ENCODE data around the gene ZNF263.
"Not testable (repeated sequence)": the region's sequence is repeated elsewhere in the genome, so short reads cannot be mapped to it uniquely, and the experiment has no call there.

The ZNF263 gene

DNA sequence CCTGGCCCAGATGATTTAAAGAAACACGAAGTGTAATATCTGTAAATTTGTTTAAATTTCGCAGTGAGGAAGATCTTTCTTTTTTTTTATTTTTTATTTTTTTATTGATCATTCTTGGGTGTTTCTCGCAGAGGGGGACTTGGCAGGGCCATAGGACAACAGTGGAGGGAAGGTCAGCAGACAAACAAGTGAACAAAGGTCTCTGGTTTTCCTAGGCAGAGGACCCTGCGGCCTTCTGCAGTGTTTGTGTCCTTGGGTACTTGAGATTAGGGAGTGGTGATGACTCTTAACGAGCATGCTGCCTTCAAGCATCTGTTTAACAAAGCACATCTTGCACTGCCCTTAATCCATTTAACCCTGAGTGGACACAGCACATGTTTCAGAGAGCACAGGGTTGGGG is 12.6 kb upstream of the ZNF263 start:
- not testable (repeated sequence) for DNase-seq

DNA sequence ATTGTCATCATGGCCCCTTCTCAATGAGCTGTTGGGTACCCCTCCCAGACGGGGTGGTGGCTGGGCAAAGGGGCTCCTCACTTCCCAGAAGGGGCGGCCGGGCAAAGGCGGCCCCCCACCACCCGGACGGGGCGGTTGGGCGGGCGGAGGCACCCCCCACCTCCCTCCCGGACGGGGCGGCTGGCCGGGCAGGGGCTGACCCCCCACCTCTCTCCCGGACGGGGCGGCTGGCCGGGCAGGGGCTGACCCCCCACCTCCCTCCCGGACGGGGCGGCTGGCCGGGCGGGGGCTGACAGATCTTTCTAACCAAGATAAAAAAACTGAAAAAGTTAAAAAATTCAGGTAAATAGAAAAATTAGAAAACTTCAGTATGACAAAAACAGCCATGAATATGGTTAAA is 12.0 kb upstream of the ZNF263 start:
- not testable (repeated sequence) for DNase-seq

DNA sequence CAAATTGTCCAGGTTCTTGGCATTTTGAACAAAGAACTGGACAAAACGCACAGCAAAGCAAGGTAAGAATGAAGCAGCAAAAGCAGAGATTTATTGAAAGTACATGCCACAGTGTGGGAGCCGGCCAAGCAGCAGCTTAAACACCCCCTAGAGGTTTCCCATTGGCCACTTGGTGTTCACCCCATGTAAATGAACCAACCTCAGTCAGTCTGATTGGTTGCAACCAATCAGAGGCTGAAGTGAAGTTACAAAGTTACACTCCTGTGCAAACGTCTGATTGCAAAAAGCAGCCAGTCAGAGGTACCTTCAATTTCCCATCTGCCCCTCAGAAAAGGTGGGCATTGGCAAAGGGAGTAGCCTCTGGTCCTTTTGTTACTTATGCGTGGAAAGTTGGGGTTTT is 8.8 kb upstream of the ZNF263 start:
- DNase-seq: no peak

GRCh38 chr16:3274947-3275346 is 8.3 kb upstream of the ZNF263 start:
- DNase-seq: no peak

- DNase-seq: no peak
These were observed 6.6 kb upstream of the ZNF263 start for GRCh38 chr16:3276679-3277078.

- DNase-seq: no peak
These were observed 2.0 kb upstream of the ZNF263 start for GRCh38 chr16:3281222-3281820.

DNA sequence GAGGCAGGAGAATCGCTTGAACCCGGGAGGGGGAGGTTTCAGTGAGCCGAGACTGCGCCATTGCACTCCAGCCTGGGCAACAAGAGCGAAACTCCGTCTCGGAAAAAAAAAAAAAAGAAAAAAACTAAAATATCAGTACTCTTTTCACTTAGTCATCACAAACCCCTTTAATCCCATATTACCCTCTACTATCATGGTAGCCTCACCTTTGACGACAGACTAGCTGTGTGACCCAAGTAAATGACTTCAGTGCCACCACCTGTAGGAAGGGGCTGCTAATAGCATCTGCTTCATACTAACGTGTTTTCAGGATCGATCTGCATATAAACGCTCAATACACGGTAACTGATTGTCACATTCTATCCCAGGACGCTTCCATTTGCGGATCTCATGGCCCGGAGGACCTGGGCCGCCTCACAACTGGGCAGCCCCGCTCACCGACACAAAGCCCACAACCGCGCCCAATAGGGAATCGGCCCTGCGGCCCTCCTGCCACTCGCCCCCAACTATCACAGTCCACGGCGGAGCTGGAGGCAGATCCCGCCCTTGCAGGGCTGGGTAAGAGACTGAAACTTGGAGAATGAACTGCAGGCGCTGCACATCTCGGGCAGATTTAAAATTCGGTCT is 1.1 kb upstream of the ZNF263 start:
- peak; percentile 90 for DNase-seq

DNA sequence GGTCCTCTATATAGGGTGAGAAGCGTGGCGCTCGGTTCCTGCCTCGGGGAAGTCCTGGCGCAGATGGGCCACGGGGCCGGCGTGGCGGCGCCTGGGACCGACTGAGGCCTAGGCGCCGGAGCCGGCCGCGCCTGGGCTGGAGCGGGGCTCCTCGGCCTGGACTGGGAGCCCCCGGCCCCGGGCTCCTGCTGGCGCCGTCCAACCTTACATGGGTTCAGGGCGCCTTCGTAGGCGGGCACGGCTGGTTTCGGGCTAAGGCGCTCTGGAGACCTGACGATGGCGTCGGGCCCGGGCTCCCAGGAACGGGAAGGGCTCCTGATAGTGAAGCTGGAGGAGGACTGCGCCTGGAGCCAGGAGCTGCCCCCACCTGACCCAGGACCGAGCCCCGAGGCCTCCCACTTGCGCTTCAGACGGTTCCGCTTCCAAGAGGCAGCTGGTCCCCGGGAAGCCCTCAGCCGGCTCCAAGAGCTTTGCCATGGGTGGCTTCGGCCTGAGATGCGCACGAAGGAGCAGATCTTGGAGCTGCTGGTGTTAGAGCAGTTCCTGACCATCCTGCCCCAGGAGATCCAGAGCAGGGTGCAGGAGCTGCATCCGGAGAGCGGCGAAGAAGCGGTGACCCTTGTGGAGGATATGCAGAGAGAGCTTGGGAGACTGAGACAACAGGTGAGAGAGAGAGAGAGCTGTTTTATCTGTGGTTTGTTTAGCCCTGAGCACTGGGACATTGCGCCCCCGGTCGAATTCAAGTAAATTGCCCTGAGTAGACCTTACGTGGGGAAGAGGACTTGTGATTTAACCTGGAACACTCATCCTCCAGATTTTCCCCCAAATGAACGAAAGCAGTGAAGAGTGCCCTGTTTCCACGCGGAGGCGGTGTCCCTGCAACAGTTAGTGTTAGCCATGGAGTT is 504 bp downstream of the ZNF263 start:
- no peak for DNase-seq

DNA sequence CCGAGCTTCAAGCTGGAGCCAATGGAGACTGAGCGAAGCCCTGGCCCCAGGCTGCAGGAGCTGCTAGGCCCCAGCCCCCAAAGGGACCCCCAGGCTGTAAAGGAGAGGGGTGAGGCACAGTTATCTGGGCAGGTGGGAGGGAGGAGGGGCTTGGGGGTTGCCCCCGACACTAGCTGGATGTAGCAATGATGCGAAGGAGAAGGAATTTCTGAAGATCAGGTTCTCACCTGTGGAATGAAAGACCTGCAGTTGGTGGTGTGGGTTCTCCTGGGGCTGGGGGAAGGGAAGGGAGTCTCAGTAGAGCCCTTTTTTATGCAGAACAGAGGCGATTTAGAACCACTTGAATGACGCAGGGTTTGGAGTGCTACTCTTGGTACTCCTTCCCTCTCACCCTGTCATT is 1.8 kb downstream of the ZNF263 start:
- no peak for DNase-seq

DNA sequence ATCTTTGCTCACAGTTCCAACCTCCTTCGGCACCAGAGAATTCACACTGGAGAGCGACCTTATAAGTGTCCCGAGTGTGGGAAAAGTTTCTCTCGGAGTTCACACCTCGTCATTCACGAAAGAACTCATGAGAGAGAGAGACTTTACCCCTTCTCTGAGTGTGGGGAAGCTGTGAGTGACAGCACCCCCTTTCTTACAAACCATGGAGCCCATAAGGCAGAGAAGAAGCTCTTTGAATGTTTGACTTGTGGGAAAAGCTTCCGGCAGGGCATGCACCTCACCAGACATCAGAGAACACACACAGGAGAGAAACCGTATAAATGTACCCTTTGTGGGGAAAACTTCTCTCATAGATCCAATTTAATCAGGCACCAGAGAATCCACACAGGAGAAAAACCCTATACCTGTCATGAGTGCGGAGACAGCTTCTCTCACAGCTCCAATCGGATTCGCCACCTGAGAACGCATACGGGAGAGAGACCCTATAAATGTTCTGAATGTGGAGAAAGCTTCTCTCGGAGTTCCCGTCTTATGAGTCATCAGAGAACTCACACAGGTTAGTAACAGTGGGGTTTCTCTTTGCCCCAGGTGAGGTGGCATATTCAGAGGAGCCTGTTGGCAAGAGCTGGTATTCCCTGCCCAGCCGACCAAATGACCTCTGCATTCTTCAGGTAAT is 6.8 kb downstream of the ZNF263 start:
- DNase-seq: no peak

DNA sequence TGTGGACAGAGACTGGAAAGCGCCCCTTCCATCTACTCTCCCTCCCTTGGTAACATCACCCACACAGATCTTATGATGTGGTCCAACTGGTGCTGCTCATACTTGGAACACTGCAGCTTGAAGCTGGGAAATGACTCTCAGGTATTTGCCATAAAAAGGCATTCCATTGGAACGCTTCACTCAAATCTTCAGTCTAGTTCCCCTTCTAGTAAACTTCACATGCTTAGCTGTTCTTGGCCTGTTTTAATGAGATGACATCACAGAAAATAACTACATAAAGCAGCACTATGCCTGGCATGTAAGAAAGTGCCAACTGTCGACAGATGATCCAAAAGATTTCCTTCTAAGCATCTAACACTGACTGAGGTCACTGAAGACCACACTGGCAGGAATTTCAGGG is 9.3 kb downstream of the ZNF263 start:
- DNase-seq: no peak

GRCh38 chr16:3295209-3295608 is 11.9 kb downstream of the ZNF263 start:
- no peak for DNase-seq

DNA sequence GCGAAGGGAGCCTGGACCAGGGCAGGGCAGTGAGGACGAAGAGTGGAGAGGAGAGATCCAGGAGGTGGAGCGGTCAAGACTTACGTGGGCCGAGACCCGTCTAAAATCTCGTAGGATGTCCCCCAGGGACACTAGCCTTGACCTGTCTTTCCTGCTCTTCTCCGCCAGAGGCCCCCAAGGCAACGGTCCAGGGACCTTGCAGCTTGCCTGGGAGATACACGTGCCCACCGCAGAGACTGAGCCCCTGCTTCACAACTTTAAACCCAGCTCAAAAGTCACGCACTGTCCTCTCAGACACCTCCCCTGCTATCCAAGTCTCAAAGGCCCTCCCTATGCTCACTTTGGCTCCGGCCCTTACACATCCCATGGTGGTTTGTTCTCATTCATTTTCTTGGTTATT is 12.5 kb downstream of the ZNF263 start:
- no peak for DNase-seq

DNA sequence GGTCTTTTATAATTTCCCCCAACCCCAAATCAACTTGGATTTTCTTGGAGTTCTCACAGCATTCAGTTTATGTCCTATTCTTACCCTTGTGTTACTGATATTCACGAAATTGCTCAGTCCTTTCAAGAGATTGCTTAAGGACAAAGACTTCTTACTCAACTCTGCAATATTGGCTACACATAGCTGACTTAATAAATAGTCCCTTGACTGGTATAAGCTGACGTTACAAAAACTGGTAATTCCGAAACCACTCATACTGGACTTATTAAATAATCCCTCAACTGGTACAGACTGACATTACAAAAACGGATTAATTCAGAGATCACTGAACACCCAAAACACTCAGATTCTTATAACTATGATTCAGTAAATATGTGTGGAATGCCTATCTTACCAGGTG is 21.1 kb downstream of the ZNF263 start:
- DNase-seq: no peak

GRCh38 chr16:3305109-3306068 is 22.1 kb downstream of the ZNF263 start, which contains the start of the genes TIGD7 and ZNF75A:
TSS of gene TIGD7 (minus strand) at chr16:3305430. CDS start at chr16:3300614, 4,816 bp downstream.
TSS of gene ZNF75A (plus strand) at chr16:3305497. CDS start at chr16:3308429, 2,932 bp downstream.
- peak; percentile 94 for DNase-seq

- DNase-seq: no peak
These were observed 22.8 kb downstream of the ZNF263 start for GRCh38 chr16:3306078-3306477.

DNA sequence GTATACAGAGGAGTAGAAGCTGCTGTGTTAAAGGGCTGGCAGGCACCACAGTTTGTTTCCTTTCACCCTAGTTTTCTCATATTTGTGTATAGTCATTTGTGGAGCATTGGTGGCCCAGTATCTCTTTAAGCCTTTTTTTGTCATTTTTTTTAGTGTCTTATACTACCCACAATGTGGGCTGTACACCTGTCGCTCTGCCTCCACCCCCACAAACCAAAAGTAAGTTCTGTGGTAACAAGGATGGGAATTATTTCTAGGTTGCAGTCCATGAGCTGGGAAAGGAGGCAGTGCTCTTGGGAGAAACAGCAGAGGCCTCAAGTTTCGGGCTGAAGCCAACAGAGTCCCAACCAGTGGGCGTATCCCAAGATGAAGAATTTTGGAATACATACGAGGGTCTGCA is 28.2 kb downstream of the ZNF263 start:
- DNase-seq: no peak

- no peak for DNase-seq
These were observed 34.2 kb downstream of the ZNF263 start for GRCh38 chr16:3317315-3317999.

GRCh38 chr16:3321816-3322215 is 38.5 kb downstream of the ZNF263 start:
- DNase-seq: no peak

DNA sequence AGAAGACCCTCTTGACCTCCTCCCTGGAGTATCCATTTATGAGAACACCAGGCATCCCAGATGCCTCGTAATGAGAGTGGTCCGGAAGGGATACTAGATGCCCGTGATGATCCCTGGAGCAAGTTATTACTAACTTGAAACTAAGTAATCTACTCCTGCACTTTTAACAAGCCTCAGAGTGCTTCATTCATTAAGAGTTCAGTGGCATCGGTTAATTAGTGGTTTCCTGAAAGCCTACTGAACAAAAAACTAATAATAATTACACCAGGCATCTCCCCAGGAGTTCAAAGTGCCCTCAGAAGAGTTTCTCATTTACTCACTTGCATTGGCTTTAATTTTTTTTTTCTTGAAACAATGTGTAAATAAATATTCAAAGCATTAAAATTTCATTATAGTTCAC is 44.2 kb downstream of the ZNF263 start:
- DNase-seq: no peak

GRCh38 chr16:3328104-3328503 is 44.8 kb downstream of the ZNF263 start:
- DNase-seq: no peak
